ENCODE results near the gene MYL6. TPM values are rescaled to one million over a fixed set of nuclear protein-coding genes. Genes with fewer than 3 reads are reported as not detected.

MYL6 gene
- total RNA-seq, 4 donors from 2014 or later: 1,110 to 2,359 (median 1,915) TPM

DNA sequence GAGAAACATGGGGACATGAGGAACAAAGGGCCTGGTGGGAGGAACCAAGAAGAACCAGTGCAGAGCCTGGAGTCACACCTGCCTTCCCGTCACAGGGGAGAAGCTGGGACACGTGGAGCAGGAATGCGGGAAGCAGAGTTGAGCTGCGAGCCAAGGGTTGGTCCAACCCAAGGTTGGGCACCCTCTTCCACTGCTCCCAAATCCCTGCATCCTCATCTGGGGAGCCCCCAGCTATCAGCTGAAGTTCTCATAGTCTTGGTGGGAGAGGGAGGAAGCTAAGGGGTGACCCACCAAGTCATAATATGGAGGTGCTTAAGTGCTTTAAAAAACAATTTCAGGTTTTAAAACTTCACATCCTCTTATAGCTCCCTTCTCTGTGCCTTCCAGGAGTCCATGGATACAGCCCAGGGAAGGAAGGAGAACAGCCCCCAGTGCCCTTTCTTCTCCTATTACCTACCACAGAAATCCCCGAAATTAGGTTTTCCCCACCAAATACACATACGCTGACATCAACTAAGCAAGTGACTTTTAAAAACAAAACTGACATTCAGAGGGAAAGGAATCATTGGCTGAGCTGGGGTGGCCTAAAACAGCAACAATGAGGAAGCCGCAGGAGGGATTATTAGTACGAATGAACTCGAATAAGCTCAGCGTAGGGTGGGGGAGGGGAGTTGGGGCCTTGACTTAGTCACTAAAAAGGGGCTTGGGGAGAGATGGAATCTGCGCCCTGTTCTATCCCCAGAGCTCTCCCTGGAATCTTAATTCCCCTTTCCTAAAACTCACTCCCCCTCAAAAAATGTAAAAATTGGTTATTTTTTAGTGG is 4.5 kb downstream of the MYL6 start:
- H3K4me3 ChIP-seq (replicated peaks in 1 of 3): no peak overlapping the region
- WGBS, 2 donors: 75 to 80% methylated on average over 11 of the region's 11 CpGs

DNA sequence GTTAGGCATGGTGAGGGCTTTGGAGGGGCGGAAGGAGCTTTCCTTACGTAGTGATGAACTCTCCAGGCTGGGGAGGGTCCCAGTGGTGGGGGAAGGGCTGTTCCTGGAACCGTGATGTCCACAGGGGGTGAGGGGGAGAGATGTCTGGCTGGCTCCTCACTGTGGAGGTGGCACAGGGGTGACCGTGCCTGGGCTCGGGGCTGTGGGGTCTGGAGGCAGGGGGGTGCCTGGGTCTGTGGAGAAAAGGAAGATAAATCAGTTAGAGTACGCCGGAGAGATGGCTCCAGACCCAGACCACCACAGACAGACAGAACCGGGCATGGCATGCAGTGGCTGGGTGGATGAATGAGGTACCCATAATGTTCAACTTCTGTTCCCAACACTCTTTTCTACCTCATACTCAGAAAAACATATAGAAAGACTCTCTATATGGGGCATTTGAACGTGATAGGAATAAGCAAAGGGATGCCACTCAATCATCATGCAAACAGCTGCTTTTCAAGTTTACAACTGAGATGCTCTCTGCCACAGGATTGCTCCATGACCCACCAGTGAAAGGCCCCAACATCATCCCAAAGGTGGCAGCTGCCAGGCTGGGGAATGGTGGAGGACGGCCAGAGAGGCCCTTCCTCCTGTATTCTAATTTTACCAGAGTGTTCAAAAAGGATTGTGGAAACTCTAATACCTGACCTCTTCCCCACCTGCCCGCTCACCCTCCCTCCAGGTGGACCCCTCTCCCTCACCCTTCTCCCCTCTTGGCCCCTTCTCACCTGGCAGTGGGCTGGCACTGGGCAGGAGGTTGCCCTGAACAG is 5.6 kb downstream of the MYL6 start:
- H3K4me1 ChIP-seq: peaks cover 19 to 22% of the 10 kb centered on the region in 2 donors
- H3K27me3 ChIP-seq: no peaks in the 10 kb centered on the region
- no peak for DNase-seq
- no peak overlapping the region for H3K4me3 ChIP-seq (replicated peaks in 1 of 3)
- intact Hi-C loops (cut with DNase I): no loop called here
- no peak for TF ChIP-seq POLR2A (IDR thresholded peaks at IDR 0.05)
- TF ChIP-seq, protein P1, sequence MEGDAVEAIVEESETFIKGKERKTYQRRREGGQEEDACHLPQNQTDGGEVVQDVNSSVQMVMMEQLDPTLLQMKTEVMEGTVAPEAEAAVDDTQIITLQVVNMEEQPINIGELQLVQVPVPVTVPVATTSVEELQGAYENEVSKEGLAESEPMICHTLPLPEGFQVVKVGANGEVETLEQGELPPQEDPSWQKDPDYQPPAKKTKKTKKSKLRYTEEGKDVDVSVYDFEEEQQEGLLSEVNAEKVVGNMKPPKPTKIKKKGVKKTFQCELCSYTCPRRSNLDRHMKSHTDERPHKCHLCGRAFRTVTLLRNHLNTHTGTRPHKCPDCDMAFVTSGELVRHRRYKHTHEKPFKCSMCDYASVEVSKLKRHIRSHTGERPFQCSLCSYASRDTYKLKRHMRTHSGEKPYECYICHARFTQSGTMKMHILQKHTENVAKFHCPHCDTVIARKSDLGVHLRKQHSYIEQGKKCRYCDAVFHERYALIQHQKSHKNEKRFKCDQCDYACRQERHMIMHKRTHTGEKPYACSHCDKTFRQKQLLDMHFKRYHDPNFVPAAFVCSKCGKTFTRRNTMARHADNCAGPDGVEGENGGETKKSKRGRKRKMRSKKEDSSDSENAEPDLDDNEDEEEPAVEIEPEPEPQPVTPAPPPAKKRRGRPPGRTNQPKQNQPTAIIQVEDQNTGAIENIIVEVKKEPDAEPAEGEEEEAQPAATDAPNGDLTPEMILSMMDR (IDR thresholded peaks at IDR 0.05): no peak
- WGBS, 2 donors: 84 to 86% methylated on average over 11 of the region's 11 CpGs
- H3K27ac ChIP-seq: no peak overlapping the region
- H3K9me3 ChIP-seq: no peaks in the 10 kb centered on the region
- peaks cover 85 to 89% of the 10 kb centered on the region in 2 donors for H3K36me3 ChIP-seq

More for the DNA sequence above, 4.5 kb downstream of the MYL6 start:
- TF ChIP-seq POLR2A (IDR thresholded peaks at IDR 0.05): no peak
- TF ChIP-seq, protein P1 (IDR thresholded peaks at IDR 0.05): no peak
- Histone ChIP-seq H3K27me3 (no peaks in the 10 kb centered on the region), H3K36me3 (peaks cover 77 to 78% of the 10 kb centered on the region in 2 donors), H3K4me1 (peaks cover 19 to 22% of the 10 kb centered on the region in 2 donors), H3K9me3 (no peaks in the 10 kb centered on the region), H3K27ac (no peak overlapping the region)
- no peak for DNase-seq
- intact Hi-C loops (cut with DNase I): no loop called here

DNA sequence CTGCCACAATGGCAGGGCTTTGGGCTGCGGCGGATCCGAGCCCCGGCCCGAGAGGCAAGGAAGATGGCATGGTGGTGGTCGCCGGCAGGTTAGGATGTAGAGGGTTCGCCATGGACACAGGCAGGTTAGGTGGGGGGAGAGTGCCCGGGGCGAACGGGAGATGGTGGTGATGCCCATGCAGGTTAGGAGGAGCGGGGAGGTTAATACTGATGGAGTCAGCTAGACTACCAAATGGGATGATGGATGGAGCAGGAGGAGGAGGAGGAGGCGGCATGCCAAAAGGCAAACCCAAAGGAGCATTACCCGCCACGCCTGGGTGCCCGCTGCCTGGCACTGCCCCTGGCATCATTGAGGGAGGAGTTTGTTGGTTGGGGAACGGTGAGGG is 6.2 kb downstream of the MYL6 start:
- Histone ChIP-seq H3K9me3 (no peaks in the 10 kb centered on the region), H3K27me3 (no peaks in the 10 kb centered on the region), H3K36me3 (peaks cover 91 to 95% of the 10 kb centered on the region in 2 donors), H3K27ac (no peak overlapping the region), H3K4me1 (peaks cover 18 to 22% of the 10 kb centered on the region in 2 donors), H3K4me3 (replicated peaks in 1 of 3) (no peak overlapping the region)
- DNase-seq: peak in 1 of 2 donors; percentile 36
- TF ChIP-seq, protein P1 (IDR thresholded peaks at IDR 0.05): no peak
- TF ChIP-seq POLR2A (IDR thresholded peaks at IDR 0.05): no peak
- WGBS, 2 donors: 91 to 92% methylated on average over 17 of the region's 17 CpGs
- intact Hi-C loops (cut with DNase I): no loop called here

DNA sequence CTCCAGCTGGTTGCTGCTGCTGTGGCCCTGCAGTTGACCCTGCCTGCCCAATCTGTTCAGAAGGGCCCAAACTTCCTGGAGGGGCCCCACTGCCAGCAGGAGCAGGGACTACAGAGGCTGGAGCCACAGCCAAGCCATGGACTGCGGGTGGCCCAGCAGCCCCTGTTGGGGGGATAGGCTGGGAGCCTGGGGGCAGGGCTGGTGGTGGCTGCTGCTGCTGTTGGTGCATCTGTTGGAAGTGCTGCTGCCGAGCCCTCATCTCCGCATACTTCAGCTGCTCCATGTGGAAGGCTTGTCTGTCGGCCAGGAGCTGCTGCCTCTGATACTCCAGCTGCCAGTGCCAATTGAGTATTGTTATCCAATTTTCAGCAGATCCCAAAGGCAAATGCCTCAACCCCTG is 7.2 kb downstream of the MYL6 start:
- Histone ChIP-seq H3K27me3 (no peaks in the 10 kb centered on the region), H3K27ac (no peak overlapping the region), H3K4me3 (replicated peaks in 1 of 3) (no peak overlapping the region), H3K36me3 (peaks cover 92 to 96% of the 10 kb centered on the region in 2 donors), H3K9me3 (no peaks in the 10 kb centered on the region), H3K4me1 (peaks cover 7 to 12% of the 10 kb centered on the region in 2 donors)
- 80 to 86% methylated on average over 1 to 4 of the region's 4 CpGs for WGBS, 2 donors
- TF ChIP-seq, protein P1 (IDR thresholded peaks at IDR 0.05): no peak
- TF ChIP-seq POLR2A (IDR thresholded peaks at IDR 0.05): no peak
- intact Hi-C loops (cut with DNase I): no loop called here
- no peak for DNase-seq

All from thyroid gland (tissue), 4 donors.